ENCODE measurements around the gene FBXO34. TPM values are rescaled to one million over a fixed set of nuclear protein-coding genes. Genes with fewer than 3 reads are reported as not detected.

FBXO34 gene
- total RNA-seq, 2 experiments from 2014 or later, result 26.3 to 28.8 TPM

DNA sequence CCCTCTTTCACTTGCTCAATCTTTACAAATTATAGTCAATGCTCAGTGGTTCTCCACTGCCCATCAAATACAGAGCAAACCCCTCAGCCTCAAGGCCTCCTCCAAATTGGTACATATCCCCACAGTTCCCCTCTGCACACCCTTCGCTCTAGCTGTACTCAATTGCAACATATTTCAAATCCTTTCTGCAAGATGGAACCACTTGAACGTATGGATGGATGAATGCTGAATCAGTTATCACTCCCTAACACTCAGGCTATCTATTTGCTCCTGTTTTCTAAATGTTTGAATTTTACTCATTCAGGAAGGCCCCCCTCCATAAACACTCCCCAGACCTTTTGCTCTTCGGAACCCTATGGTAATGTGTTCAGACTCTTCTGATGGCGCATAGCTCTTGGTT is 115.9 kb downstream of the FBXO34 start:
- H3K79me2 ChIP-seq (ENCODE audit: insufficient read depth, low read depth, low read length), result no peaks in the 10 kb centered on the region
- no peak for DNase-seq (ENCODE audit: low spot score)
- ChIA-PET POLR2A (no interaction called here), CTCF (ENCODE audit: unreplicated experiment) (no interaction called here)
- TF ChIP-seq CTCF (conservative IDR thresholded peaks at IDR 0.05; ENCODE audit: low read length), result no peak
- no peaks in the 10 kb centered on the region for H3K9me3 ChIP-seq (ENCODE audit: low read length)
- H3K27ac ChIP-seq (ENCODE audit: low read depth, low read length, poor library complexity, severe bottlenecking), result no peak overlapping the region
- H3K4me3 ChIP-seq (ENCODE audit: low read depth, low read length, poor library complexity, severe bottlenecking), result no peak overlapping the region
- no TSS peak for BruUV-seq (replicated peaks)
- no peak overlapping the region for H3K4me2 ChIP-seq (ENCODE audit: low read length)
- intact Hi-C loops (cut with micrococcal nuclease; ENCODE audit: unreplicated experiment), result no loop called here
- no peaks in the 10 kb centered on the region for H3K4me1 ChIP-seq (ENCODE audit: insufficient read depth, low read length, poor library complexity, severe bottlenecking)
- H3K36me3 ChIP-seq (ENCODE audit: insufficient read depth, low read length), result 0 out of 2 replicates have a peak, but pooled peaks cover 5% of the 10 kb centered on the region
- H4K20me1 ChIP-seq (ENCODE audit: insufficient read depth, low read length), result no peaks in the 10 kb centered on the region
- H3K9me2 ChIP-seq (ENCODE audit: insufficient read depth, low read length), result no peaks in the 10 kb centered on the region
- H2AFZ ChIP-seq (ENCODE audit: low read length), result no peak overlapping the region

GRCh38 chr14:55388160-55388559 is 116.9 kb downstream of the FBXO34 start:
- ChIA-PET CTCF (ENCODE audit: unreplicated experiment) (no interaction called here), POLR2A (interaction anchor here (1.0 kb wide), 1 partner anchor 120 kb away, joined by 3 read pairs; no protein-coding TSS in a partner anchor)
- DNase-seq (ENCODE audit: low spot score), result no peak
- H3K27ac ChIP-seq (ENCODE audit: low read depth, low read length, poor library complexity, severe bottlenecking), result no peak overlapping the region
- BruUV-seq (replicated peaks), result no TSS peak
- H3K9me2 ChIP-seq (ENCODE audit: insufficient read depth, low read length), result no peaks in the 10 kb centered on the region
- 0 out of 2 replicates have a peak, but pooled peaks cover 5% of the 10 kb centered on the region for H3K36me3 ChIP-seq (ENCODE audit: insufficient read depth, low read length)
- H3K4me3 ChIP-seq (ENCODE audit: low read depth, low read length, poor library complexity, severe bottlenecking), result no peak overlapping the region
- no peaks in the 10 kb centered on the region for H3K4me1 ChIP-seq (ENCODE audit: insufficient read depth, low read length, poor library complexity, severe bottlenecking)
- H3K9me3 ChIP-seq (ENCODE audit: low read length), result no peaks in the 10 kb centered on the region
- no peaks in the 10 kb centered on the region for H4K20me1 ChIP-seq (ENCODE audit: insufficient read depth, low read length)
- no peak overlapping the region for H2AFZ ChIP-seq (ENCODE audit: low read length)
- H3K79me2 ChIP-seq (ENCODE audit: insufficient read depth, low read depth, low read length), result no peaks in the 10 kb centered on the region
- intact Hi-C loops (cut with micrococcal nuclease; ENCODE audit: unreplicated experiment), result no loop called here
- TF ChIP-seq CTCF (conservative IDR thresholded peaks at IDR 0.05; ENCODE audit: low read length) (no peak), EZH2phosphoT487 (IDR thresholded peaks at IDR 0.05; ENCODE audit: borderline replicate concordance, low read depth, low read length) (no peak)
- no peak overlapping the region for H3K4me2 ChIP-seq (ENCODE audit: low read length)

DNA sequence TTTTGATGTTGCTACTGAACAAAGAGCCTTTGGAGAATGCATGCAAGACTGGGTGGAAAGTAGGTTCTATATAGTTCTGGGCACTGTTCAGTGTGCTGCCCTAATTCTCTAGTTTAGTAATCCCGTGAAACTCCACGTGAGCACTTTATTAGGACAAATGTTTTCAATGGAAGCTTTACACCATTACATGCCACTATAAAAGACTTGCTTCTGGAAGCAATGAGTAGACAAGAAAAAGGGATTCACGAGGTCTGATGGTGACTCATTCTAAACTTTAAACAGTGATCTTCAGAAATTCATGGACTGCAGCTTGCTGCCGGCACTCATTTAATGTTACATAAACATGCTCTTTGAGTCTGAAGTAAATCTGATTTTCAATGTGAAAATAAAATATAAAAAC is 118.1 kb downstream of the FBXO34 start:
- no peak for DNase-seq (ENCODE audit: low spot score)
- Histone ChIP-seq H3K79me2 (ENCODE audit: insufficient read depth, low read depth, low read length) (no peaks in the 10 kb centered on the region), H4K20me1 (ENCODE audit: insufficient read depth, low read length) (no peaks in the 10 kb centered on the region; the same call in 1 of the 2 replicates), H2AFZ (ENCODE audit: low read length) (no peak overlapping the region), H3K9me3 (ENCODE audit: low read length) (no peaks in the 10 kb centered on the region), H3K9me2 (ENCODE audit: insufficient read depth, low read length) (no peaks in the 10 kb centered on the region), H3K4me1 (ENCODE audit: insufficient read depth, low read length, poor library complexity, severe bottlenecking) (no peaks in the 10 kb centered on the region), H3K4me2 (ENCODE audit: low read length) (no peak overlapping the region), H3K27ac (ENCODE audit: low read depth, low read length, poor library complexity, severe bottlenecking) (no peak overlapping the region), H3K36me3 (ENCODE audit: insufficient read depth, low read length) (0 out of 2 replicates have a peak, but pooled peaks cover 5% of the 10 kb centered on the region), H3K4me3 (ENCODE audit: low read depth, low read length, poor library complexity, severe bottlenecking) (no peak overlapping the region)
- POLR2A ChIA-PET, result no interaction called here
- BruUV-seq (replicated peaks), result no TSS peak
- intact Hi-C loops (cut with micrococcal nuclease; ENCODE audit: unreplicated experiment), result no loop called here
- no peak for TF ChIP-seq CTCF (conservative IDR thresholded peaks at IDR 0.05; ENCODE audit: low read length)
- no peak for TF ChIP-seq EZH2phosphoT487 (IDR thresholded peaks at IDR 0.05; ENCODE audit: borderline replicate concordance, low read depth, low read length)
- CTCF ChIA-PET (ENCODE audit: unreplicated experiment), result no interaction called here
